Stimulated activated CD4-positive, alpha-beta T cell treated with anti-CD3 and anti-CD28 coated beads, Interleukin-1b, Interleukin-23, amount 100 ng/mL, for 1 hour (primary cell): ENCODE results near the gene HHLA2.

Source experiments
- DNase-seq, 2 donors: peaks; one replicate each; pipeline ENCODE4 v3.0.0-alpha.2; 2020; ENCODE audit warnings: low read depth in 2 of 2

HHLA2 gene

DNA sequence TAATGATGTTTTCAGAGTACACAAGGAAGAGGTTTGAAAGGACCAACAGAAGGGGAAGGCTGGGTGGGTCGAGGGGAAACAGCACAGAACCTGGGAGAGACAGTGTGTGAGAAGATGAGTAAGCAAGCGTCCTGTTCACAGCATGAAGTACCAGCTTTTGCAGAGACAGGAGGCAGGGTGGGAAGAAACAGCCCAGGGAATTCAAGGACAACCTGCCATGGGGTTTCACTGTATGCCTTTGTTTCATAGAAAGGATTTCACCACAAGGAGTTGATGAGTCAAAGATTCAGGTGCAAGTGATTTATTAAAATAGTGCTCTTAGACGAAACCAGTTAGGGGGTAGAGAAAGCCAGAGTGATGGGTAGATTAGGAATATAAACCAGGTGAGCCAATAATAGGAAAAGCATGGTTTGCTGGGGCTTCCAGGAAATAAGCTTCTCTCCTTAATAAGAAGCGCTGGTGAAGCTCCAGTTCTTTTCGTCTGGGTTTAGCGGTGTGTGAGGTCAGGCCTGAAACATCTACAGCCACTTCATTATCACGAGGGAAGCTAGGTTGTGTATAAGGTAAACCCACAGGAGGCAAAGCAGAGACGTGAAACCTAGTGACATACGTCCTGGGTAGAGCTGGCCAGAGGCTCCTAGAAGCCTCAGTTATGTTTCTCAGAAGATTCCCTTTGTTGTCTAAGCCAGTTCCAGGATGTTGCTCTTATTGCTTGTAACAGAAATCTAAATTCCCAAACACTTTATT, 3.9 kb downstream of the HHLA2 start:
- DNase-seq = no peak

DNA sequence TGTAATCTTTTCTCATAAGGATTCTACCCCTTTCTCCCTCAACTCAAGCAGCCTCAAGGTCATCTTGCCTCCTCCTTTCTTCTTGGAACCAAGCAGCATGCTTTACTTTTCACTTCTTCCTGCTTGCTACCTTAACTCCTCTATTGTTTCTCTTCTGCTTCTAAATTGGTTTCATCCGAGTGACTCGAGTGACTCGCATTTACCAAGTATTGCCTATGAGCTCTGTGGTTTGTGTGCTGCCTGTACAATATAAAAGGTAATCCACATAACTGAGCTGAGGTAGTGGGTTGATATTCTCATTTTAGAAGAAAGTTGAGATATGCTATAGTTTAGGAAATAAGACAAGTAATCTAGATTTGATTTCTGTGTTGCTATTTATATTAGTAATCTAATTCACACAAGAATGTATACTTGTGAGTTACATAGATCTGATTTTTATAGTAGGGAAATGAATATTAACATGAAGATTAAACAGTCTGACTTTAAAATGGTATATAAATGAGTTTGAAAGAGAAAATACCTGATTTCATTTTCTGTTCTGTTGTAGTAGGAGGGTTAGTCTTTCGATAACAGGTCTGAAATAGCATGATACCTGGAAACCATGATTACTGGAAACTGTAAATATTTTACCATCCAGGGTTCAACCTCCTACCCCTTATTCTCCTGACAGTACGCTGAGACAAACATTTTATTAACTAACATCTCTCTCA, 5.5 kb downstream of the HHLA2 start:
- no peak for DNase-seq

DNA sequence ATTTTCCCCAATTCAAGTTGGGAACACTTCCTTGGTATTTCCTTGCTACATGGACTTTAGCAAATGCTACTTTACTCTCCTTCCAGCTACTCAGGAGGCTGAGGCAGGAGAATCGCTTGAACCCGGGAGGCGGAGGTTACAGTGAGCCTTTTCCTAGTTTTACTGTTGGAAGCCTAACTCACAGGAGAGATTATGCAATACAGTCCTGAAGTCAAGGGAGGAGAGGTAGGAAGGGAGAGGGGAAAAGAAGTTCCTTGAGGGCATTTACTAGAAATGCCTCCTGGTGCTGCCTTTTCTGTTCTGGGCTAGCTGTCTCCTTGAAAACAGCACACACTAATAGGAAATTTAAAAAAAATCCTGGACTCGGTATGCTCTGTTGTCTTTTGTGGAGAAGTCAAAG, 6.2 kb downstream of the HHLA2 start:
- DNase-seq = no peak

DNA sequence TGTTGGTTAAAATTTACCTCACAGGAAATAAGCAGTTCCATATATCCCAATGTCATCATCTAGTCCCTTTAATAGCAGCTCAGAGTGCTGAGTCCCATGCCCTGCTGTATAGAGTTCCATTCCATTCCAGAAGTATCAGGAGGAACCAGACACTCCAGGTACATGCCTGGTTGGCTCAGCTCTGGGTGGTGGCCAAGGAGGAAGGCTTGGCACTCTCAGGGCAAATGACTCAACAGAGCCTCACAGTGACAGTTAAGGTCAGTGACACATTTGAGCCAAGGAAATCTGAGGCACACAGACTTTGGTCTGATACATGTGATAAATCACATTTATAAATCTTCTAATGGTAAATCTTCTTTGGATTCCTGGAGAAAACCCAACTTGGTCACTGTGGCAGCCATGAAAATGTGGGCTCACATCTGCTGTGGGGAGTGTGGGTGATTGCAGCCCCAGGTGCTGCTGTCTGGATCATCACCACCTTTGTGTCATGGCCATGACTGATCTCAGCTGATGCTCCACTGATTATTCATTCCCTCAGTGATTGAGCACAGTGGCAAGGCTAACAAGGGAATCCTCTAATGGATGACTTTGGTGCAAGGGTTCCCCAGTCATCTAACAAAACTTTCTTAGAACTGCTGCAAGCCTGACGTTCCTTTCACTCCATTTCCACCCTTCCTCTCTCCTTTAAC, 9.3 kb downstream of the HHLA2 start:
- DNase-seq = no peak

DNA sequence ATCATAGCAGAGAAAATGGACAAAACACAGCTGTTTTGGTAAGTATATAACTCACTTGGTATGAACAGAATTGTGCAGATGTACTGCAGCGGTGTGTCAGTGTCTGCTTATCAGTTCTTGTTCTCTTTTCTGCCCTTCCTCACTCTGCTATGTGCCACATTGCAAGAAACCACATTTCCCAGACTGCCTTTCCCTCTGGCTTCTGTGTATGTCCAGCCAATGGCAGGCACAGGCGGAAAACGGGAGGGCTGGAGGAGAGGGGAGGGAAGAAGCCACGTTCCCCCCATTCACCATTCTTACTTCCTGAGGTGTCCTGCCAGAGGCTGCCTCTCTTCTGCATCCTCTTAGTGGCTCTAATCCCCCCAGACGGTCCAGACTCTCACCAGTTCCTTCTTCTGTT, 15.4 kb downstream of the HHLA2 start:
- no peak for DNase-seq

DNA sequence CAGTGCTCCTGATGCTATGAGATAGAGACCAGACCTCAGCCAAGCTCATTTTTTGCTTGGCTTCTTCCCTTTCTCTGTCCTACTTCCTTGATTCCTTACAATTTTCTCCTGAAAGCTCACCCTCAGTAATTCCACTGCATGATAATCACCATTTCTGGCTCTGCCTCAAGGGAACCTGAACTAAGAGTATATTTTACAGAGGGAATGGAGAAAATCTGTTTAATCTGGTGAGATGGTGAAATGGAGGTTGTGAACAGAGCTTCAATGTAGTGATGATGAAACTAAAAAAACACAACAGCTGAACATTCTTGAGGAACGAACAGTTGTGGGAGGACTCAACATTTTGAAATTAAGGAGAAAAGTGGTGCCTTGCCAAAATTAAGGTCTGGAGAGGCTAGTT, 16.3 kb downstream of the HHLA2 start:
- no peak for DNase-seq

DNA sequence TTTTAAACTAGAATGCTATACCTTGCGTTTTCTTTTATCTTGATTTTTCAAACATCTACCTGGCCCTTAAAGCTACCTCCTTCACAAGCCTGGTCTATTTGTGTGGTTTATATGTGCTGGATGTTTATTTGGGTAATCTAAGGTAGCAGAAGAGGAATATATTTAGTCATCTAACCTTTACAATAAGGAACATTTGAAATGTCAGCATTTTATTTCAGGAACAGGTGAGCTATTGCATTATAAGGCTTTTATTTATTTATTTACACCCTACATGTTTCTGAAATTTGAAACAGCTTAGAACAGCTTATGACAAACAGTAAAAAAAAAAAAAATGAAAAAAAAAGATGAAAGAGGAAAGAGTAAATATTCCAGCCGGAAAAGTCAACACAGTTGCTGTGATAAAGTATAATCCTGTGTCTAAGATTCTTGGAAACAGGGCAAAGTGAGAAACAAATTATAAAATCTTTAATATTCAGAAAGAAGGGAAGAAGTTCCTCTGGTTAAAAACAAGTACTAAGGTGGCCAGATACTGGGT, 19.5 kb downstream of the HHLA2 start:
- DNase-seq = no peak

DNA sequence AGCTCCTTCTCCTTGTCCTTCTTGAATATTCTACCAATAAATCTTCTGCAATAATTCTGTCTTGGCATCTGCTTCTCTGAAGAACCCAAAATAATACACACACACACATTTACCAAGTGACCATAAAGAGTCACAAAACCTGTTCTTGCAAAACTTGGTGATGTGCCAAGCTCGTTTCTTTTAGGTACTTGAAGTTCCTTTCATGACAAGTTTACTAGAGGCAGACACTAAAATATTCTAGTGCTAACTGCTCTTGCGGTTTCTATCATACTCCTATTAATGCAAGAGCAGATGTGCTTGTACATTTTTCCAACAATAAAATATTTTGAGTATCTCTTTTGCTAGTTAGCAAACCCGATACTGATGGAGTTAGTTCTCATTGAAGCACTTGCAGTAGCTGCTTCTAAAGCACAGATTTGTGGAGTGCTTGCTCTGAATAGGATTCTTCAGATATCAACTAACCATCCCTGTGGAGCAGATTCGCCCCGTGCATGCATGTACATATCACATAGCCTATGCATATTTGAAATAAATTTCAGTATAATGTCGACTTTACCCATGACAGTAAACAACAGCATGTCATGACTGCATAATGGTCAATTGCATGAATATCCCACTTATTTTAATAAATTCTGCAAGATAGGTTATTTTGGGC, 23.2 kb downstream of the HHLA2 start:
- DNase-seq = no peak

DNA sequence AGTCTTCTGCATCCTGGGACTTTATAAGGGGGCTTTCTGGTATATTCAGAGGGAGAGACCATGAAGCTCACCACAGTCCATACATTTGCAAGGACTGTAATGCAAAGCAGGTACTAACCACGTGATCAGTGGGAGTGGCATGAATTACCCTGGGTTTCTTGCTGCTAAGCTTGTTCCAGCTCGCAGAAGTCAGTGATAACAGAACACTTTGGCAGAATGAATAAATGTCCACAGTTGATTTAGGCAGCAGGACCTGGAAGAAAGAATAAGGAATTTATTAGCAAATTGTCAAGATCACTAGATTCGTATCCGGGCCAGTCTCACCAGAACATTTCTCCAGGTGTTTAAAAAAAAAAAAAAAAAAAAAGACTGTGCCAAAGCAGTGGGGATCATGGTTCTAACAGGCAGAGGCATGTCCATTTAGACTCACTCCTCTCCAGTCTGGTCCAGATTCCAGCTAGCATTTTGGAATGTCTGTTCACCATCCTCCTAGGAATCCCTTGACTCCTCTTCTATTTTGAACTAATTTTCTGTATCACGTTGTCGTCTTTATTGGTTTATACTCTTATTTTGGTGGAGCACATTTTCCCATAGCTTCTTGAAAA, 24.5 kb downstream of the HHLA2 start:
- no peak for DNase-seq

DNA sequence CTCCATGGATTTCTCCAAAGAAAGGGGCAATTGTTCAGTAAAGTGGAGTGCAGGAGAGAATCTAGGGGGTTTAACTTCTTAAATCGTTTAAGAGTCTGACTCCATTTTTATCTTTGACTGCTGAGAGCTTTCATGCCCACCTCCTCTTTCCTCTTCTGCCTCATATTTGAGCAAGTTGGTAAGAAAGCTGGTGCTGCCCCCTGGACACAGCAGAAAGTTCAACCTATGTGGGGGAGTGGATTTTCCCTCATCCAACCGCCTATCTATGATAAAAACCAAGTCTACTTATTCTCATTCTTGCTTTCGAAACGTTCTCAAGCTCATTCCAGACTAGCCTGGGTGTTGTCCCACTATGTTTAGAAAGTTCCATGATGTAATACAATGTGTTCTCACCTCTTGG, 26.0 kb downstream of the HHLA2 start:
- DNase-seq = no peak

DNA sequence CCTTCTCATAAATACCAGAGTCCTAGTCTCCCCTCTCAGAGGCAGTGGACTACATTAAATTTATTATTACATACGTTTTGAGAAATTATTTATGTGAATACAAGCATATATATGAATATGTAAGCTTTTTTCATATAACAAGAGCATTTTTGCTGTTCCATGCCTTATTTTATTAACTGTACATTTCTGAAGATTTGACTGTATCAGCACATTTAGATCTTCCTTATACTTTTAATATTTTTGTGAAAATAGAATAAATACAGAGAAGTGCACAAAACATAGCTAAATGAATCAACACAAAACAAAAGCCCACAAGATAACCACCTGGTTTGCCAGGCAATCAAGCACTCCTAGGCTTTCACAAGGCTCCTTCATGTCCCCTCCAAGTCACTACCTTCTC, 27.8 kb downstream of the HHLA2 start:
- no peak for DNase-seq

DNA sequence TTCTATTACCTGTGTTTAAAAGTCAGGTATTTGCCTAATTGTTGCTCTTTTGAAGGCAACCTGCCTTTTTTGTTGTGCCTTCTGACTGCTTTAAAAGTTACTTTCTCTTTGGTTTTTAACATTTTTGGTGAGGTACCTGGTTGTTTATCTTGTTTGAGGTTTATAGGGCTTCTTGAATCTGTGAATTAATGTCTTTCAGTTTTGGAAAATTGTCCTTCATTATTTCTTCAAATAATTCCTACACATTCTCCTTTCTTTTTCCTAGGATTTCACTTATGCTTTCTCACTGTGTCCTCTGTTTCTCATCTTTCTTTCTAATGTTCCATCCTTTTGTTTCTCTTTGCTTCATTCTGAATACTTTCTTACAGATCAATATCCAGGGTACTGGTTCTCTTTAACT, 30.8 kb downstream of the HHLA2 start:
- no peak for DNase-seq

DNA sequence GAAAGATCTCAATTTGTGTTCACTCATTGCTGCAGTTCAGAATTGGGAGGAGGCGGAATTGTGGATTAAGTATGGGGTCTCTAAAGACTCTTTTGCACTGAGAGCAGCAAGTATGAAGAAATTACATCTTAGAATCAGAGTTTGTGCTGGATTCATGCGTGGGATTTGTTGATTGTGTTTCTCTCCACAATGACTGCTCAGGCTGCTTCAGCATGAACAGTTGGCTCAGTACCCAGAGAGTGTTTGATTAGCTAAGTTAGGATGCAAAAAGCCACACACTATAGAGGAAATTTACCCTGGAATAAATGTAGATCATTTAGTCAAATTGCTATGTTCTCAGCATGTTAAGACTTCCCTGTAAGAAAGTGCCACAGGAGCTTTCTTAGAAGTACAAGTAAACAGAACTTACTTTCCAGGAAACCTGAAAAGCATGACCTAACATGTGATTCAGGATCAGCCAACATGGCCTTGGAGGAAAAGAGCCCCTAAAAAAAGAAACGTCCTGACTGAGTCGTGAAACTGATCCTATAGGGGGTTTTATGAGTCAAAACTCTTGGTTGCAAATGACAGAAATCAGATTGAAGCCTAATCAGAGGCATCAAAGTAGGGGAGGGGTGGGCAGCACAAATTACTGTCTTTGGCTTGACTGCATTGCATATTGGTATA, 32.6 kb downstream of the HHLA2 start:
- no peak for DNase-seq

DNA sequence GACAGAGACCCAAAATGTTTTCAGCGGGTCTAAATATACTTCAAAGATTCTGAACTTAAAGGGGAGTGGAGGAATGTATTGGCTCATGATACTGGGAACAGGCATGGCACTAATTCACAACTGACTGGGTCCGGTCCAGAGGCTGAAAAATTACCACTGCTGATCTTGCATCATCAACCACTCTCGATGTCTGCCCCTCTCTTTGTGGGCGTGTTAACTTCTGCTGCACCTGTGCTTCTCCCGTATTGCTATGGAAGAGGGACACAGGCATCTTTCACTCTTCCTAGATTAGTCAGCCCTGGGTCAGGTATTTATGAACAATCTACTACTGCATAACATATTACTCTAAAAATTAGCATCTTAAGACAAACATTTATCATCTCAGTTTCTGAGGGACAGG, 33.2 kb downstream of the HHLA2 start:
- no peak for DNase-seq

DNA sequence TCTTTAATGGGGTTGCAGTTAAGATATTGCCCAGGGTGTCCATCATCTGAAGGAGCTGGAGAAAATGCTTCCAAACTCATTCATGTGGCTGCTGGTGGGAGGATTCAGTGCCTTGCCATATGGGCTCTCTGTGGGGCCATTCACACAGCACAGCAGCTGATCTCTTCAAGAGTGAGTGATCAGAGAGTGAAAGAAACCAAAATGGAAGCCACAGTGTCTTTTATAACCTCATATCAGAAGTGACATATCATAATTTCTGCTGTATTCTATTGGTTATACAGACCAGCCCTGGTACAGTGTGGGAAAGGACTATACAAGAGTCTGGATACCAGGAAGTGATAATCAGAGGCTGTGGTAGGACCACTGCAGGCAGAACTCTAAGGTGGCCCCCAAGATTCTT, 33.6 kb downstream of the HHLA2 start:
- no peak for DNase-seq

DNA sequence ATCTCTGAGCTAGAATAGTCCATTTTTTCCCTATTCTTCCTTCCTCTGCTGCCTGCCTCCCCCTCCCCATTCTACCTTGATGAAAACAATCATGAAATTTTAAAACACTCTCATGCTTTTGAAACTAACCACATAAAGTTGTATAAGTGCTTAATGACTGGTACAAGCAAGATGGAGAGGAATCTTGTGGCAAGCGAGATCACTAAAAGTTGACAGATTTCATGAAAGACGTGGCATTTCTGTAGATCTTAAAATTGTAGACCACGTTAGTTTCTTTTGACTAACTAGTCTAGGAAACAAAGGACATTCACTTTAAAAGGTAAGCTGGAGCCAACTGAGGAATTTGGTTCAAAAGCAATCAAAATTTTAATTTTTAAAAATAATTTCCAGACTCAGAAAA, 35.4 kb downstream of the HHLA2 start:
- DNase-seq = no peak

DNA sequence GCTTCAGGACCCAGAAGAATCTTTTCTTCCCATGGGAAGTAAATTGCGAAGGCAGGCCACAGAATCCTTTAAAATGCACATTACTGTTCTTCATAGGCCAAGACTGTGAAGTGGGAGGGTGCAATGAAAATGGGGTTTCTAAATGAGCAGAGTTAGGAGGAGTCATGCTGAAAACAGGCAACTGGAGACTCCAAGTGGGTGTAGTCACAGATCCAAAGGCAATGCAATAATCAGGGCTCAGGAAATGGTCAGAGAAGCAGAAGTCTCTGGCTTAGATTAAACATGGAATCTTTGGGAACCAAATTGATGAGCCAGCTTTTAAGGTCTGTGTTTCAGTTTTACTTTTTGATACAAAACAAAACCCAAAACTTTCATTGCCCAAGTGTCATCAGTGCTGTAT, 37.6 kb downstream of the HHLA2 start:
- DNase-seq = no peak

DNA sequence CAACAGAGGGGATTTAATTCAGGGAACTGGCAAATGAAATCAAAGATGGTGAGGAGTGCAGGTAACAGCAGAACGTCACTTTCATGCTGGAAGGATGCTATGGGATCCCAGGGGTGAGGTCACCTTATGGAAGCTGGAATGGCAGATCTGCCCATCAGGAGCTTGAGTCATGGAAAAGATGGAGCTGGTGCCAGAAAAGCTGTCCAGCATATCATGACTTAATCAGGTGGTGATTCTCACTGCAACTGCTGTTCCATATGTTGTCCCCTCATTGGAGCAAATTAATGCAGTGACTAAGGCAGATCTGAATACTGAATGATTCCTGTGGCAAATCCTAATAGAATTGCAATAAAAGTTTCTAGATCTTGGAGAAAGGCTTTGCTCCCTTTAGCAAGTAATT, 38.4 kb downstream of the HHLA2 start:
- no peak for DNase-seq

DNA sequence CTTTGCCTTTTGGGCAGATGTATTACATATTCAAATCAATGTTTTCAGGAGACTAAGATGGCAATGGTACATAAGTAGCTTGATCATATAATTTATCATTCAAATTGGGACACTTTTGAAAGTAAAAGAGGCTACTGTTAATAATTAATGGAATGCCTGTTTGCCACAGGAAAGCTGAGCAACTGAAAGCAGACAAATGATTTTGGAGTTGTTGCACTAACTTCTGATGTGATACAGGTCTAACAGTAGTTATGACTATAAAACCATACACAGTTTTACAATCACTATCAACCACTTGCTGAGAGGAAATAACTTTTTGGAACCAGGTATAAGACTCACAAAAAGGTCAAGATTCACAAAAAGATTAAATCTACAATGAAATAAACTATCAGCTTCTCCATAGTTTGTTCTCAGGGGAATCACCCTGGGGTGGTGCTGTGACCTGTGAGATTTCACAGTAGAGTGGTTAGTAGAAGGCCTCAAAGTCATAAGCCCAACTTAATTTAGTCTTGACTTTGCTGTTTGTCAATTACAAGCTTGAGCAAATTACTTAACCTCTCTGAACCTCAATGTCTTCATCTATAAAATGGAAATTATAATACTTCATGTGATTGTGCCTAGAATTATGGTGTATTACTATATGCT, 42.7 kb downstream of the HHLA2 start:
- DNase-seq = no peak

DNA sequence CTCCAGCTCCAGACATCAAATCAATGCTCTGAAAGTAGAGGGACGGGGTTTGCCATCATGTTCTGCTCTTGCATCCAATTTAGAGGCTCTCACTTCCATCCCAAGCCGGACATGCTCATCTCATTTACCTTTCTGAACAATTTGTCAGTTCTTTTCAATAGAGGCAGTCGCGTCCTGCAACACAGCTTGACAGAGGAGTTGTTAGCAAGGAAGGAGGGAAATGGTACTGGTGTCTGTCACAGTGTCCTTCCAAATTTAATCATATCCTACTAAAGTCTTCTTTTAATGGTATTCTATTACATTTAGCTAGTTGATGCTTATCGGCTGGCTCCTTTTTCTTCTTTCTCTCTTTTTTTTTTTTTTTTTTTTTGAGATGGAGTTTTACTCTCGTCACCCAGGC, 45.6 kb downstream of the HHLA2 start:
- DNase-seq = no peak
